GM18498 (cell line): ENCODE results near the gene UBXN10.
"Not testable (repeated sequence)": the region's sequence is repeated elsewhere in the genome, so short reads cannot be mapped to it uniquely, and the experiment has no call there.

Experiments
- ATAC-seq: cut with Tn5 transposase; IDR thresholded peaks from one replicate; pipeline ENCODE4 v1.9.1; 2021; ENCODE audit warnings: mild to moderate bottlenecking, moderate library complexity; ENCODE audit not compliant: unreplicated experiment

The UBXN10 gene

DNA sequence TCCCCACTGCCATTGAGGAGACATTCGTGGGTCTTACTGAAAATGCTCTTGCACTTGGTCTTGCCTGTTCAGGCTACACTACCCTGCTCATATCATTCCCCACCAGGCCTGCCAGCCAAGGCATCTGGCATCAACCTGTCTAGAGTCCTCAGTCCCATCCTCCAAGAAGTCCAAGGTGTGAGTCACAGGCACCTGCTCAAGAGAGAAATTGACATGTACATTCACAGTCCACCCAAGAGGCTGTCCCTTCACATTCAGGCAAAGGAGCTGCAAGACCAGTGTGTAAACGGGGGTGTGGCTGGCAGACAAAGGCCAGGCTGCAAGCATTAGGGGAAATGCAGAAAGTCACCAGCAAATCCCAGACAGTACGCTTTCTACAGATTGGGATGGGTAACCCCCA is 13.5 kb downstream of the UBXN10 start:
- ATAC-seq, result no peak

DNA sequence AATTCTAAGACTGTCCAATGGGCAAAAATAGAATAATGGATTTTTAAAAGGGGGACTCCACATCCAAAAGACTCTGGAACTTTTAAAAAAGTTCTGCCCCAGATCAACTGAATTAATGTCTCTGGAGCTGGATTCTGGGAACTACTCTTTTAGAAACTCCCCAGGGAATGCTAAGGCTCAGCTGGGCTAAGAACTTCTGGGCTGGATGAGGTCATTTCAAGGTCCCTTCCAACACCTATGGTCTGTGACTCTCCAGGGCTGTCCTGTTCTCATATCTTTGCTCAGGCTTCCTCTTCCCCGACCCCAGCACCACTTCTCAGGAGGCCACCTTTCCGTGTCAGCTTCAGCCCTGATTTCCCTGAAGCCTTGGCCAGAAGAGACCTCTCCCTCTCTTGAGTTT is 13.9 kb downstream of the UBXN10 start:
- ATAC-seq, result no peak

DNA sequence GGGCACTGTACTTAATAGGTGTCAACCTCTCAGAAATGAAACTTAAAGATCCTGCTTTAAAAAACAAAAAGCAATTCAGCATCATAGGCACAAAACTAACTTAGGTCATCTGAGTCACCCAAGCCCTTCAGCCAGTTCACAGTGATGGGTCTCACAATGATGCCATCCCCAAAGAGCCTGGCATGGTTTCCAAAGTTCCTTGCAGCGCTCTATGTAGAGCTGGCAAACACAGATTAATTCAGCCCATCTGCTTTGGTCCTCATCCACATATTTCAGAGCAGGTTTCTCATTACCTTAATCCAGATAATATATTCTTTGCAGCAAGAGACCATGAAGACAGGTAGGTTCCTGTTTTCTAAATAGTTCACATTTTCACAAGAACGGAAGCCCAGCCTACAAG is 15.1 kb downstream of the UBXN10 start:
- ATAC-seq, result no peak

DNA sequence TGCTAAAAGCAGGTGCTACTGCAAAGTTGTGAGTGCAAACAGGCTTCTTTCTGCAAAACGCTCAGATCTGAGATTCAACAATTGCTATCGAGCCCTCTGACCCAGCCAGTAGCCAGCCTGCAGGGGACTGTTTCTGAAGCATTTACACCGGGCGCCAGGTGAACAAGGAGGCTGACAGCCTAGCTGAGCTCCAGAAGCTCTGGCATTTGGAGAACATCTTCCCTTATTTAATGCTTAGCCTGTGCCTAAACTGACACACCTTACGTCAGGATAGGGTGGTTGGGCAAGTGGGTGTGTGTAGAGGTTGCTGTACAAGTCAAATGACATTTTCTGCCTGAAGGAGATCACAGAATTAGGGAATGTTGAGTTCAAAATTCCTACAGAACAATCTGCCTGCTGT is 16.3 kb downstream of the UBXN10 start:
- ATAC-seq, result no peak

DNA sequence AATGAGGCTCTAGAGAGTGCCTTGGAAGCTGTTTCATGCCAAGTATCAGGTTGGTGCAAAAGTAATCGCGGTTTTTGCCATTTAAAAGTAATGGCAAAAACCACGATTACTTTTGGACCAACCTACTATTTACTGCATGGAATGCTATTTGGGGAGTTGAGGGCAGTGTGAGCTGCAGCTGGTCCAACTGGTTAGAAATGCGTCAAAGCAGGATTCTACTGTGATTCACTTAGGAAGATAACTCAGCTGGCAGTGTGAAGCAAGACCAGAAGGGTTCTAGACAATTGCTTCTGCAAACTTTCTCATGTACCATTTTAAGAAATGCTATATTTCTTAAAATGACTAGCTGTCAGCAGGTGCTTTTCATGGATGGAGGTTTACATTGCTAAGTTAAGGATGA is 21.6 kb downstream of the UBXN10 start:
- ATAC-seq, result no peak

DNA sequence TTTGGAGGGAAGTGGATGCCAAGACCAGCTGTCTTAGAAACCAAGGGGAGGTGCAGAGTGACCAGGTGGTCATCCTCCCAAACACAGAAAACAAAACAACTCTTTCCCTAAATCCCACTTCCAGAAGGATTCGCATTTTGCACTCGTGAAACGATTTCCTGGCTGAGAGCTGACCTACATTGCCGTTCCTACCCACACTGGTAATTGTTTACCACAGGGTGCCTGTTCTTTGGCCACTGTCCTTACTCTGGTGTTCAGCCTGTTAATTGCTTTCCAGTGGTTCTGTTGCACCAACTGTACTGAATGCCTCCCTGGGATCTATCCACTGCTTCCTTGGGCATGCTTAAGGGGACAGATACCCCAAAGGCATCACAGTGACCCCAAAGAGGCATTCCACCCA is 23.6 kb downstream of the UBXN10 start:
- ATAC-seq, result no peak

DNA sequence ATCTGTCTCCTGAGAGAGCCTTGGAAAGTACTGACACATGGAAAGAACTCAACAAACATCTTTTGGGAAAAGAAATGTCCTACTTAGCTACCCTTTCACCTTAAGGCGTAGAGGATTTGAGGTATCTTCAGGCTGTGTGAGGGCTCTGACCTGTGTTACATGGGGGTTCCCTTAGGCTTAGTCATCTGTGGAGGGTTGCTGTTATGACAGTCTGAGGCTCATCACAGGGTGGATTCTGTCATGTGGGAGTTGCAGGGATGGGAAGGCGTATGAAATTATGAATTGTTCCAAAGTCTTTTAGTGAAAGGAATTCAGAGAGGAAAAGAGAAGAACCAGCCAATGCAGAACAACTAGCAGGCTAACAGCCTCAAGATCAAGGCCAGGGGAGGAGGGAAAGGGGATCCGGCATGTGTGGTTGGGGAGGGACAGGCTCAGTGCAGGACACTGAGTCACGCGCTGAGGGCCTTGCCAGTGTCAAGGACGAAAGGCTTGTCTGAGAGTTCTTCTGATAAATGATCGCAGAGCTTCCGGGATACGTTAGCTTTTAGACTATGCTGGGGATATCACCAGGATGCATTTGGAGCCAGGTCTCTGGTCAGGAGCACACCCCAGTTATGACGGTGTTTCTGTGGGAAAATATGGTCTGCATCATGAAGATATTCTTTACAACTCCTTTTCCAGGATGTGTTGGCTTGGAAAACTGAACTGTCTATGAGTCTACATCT is 25.0 kb downstream of the UBXN10 start:
- no peak for ATAC-seq

DNA sequence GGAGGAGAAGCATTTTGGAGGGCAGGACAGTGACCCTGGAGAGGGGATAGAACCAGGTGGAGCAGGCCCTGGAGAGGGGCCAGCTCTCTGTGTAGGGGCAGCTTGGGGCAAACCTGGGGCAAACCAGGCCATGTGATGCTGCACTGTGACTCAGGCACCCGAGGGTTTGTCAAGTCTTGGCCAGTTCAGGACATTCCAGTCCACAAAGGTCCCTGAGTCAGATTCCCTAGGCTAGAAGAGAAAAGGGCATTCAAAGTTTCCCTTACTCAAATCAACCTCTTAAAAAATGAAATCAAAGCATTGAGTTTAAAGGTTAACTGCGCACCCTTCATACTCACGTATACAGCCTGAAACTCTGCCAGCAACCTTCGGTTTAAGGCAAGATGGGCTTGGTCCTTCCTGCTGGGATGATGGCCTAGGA is 25.6 kb downstream of the UBXN10 start:
- no peak for ATAC-seq

DNA sequence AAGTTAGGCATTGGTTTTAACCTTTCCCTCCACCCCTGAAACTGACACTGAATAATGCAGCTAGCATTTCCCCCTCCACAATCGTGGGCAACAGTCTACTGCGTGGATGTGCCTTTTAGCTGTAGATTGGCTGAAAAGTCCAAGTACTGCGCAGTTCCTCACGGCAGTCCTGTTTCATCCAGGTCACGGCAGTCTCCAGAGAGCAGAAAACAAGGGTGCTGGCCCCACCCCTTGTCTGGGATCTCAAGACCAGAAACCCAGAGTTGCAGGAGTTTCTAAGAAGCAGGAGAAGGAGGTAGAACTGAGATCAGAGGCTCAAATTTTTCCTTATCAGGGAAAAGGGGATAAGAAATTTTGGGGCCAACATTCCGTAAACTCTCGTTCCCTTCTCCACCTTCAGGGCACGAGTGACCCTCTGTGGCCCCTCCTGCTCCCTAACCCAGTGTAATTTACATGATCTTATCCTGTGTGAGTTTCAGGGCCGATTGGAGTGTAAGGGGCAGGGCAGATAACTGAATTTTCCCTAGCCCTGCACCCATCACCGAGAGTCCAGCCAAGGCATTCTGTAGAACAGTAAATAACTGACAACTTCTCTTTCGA is 26.3 kb downstream of the UBXN10 start:
- ATAC-seq, result no peak

DNA sequence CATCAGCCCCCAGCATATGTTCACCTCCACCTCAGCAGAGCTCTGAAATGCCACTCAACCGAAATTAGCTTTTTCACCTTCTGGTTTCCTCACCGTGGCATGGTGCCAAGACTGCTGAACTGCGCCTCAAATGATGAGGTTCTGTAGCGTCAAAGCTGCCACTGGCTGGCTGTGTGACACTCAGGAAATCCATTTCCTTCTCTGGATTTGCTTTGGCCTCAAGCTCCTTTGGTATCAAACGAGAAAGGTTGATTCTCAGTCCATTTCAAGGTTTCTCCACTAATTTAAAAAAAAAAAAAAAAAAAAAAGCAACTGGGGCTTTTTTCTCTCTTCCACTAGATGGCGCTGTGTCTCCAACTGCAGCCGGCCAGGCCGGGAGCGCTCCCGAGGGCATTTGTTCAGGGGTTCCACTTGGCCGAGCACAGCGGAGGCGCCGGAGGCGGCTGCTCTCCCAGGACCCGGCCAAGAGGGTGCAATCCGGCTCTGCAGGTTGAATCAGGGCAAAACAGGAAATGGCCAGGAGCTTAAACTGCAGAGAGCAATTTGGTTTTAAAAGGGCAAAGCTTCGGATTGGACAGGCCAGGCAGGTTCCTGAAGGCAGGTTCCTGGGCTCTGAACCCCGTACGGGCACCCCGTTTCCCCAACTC is 26.9 kb downstream of the UBXN10 start:
- ATAC-seq, result no peak

DNA sequence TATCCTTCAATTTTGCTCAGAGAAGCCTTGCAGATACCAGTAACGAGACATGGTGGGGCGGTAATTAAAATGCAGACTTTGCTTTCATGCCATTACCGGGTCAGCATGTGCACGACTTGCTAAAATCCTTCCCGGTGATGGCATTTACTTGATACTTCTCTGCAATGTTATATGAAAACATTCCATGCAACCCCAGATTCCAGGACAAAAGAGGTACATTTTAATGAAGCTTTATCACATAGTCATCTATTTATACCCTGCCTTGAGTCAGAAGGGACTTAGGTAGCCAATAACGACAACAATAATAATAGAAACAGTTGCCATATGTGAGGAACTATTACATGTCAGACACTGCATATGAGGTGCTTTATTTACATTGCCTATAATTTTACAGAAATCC is 29.8 kb downstream of the UBXN10 start:
- no peak for ATAC-seq

DNA sequence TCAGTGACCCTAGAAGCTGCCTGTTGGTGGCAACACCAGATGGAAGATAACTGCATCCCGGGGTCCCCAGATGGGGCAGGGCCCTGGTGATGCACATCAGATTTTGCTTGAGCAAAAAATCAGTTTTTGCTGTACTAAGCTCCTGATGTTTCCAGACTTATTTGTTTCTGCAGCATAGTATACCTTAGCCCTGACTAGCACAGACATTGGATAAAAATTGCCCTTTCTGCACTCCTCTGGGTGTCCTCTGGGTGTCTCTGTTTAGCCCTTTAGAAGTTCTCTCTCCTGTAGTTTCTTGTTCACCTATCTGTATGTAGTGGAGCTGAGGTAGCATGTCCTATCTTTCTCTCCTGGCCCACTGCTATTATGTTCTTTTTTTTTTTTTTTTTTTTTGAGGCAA is 30.7 kb downstream of the UBXN10 start:
- ATAC-seq, result peak; percentile 53

DNA sequence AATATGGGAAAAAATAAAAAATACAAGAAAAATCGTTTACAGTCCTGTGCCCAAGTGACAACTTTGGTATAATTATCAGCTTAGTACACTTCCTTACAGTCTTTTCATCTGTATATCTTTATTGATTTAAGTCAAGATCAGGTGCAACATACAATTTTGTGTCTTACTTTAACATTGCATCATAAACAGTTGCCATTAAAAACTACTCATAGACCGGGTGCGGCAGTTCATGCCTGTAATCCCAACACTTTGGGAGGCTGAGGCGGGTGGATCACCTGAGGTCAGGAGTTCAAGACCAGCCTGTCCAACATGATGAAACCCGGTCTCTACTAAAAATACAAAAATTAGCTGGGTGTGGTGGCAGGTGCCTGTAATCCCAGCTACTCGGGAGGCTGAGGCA is 33.2 kb downstream of the UBXN10 start:
- ATAC-seq, result not testable (repeated sequence)

DNA sequence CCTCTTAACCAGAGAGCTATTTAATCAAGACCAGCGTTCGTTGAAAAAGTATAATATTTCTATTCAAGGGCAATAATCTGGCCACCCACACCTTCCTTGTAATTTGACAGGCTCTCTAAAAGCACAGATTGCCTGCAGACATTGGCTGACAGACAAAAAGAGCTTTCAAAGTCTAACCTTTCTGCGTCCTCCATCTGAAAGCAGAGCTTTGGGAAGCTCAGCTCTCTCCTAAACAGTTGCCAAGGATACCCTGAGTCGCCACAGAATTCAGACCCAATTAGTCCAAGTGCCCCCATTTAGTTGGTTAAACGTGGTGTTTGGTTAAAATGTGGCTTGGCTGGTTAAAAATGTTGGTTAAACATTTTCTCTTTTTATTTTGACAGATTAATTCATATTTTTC is 34.1 kb downstream of the UBXN10 start:
- no peak for ATAC-seq

DNA sequence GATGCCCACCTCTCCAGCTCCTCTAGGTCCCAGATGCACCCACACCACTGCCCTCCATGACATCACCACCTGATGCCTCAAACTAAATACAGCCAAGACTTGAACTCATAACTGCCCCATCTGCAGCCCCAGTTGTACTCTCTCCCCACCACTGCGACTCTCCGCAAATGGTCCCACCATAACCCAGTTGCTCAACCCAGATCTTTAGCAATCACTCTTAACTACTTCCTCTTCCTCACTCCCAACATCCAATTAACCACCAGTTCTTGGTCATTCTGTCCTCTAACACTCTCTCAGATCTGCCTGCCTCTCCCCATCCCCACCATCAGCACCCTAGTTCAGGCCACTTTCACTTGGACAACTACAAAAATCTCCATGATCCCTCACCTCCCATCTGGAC is 37.2 kb downstream of the UBXN10 start:
- no peak for ATAC-seq

DNA sequence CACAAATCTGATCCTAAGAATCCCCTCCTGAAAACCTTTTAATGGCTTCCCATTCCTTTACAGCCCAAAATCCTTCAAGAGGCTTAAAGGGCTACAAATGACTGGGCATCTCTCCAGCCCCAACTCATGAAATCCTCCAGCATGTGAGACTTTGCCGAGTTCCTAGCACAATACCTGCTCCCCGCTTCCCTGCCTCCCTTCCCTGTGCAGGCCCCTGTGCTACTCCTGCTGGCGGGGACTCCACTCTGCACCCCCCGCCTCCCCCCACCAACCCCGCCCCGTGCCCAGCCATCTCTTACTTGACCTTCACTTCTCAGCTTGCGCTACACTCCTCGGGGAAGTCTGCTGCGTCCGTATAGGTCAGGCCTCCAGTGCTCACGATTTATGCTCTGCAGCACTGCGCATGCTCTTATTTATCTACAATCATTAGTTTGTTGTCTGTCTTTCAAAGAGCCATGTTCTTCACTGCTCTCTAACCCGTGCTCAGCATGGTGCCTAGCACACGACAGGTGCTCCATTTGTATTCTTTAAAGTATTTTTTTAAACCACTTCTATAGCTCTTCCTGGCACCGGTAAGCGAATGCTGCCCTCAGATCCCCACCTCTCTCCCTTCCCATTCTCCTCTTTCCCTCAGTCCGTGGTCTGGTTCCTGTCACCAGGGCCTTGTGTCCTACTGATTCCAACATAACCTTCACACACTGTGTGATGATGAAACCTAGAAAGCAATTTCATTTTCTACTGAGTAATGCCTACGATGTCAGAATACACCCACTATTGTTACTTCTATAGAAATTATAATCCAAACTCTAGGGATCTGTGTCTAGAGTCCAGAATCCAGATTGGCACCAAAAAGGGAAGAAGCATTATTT is 37.9 kb downstream of the UBXN10 start:
- no peak for ATAC-seq

DNA sequence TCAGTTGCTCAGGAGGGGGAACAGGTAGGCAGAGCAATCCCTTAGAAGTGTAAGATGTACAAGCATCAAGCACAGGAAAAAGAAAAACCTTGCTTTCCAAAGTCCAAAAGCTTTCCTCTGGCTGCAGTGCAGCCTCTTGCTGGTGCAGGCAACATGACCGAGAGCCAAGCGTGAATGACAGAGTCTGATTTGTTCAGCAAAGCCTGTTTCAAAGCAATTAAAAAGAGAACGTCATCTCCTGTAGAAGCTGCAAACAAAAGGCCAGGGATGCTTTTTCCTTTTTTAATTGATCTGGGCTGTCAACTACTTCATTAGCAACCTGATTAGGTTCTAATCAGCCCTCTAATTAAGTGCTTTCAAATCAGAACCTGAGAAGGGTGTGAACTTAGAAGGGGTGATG is 38.6 kb downstream of the UBXN10 start:
- no peak for ATAC-seq

DNA sequence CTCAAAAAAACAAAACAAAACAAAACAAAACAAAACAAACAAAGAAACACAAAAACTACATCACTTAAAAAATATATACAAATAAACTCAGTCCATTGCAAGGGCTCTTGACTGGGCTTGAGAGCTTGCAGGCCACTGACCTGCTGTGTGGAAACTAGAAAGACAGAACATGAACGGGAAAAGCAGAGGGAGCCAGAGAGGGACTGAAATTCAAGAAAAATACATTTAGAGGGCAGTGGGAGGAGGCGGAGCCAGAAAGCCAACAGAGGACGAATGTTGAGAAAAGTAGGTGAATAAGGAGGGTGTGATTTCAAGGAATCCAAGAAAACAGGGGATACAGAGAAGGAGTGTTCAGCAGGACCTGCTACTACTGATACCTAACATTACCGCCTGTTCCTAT is 41.8 kb downstream of the UBXN10 start:
- no peak for ATAC-seq

DNA sequence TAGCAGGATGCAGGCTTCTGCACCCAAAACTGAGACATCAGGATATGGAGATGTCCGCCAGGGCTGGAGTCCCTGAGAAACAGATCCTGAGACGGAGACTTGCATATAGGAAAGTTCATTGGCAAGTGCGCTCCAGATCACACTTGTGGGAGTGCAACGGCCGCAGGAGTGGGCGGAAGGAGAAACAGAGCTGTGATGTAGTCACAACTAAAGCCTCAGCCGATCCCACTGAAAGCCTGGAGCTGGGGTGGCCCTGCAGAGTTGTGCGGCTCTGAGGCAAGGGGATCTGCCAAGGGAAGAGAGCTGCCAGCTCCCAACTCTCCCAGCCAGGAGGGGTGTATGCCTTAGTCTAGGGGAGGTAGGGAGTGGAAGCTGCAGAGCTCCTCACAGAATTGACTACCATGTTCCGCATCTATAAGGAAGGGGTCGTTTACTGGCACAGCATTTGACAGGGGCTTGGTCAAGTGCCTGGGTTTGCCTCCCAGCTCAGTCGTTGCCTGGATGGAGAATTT is 42.5 kb downstream of the UBXN10 start:
- ATAC-seq, result no peak

DNA sequence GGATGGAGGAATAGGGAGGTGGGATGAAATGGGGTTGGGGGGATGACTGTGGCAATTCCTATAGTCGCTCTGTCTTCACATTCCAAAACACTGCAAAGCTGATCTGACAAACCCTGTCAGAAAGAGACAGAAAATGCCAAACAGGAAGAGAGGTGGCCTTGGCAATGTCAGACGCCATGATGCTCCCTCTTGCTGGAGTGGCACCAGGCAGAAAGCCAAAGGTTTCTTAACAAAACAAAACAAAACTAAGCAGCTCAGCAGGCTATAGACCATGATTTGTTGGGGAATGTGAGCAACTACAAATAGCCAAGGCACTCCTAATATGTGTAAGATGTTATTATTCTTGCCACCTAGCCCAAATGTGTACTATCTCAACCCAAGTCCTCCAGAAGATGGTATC is 43.3 kb downstream of the UBXN10 start:
- ATAC-seq, result no peak

DNA sequence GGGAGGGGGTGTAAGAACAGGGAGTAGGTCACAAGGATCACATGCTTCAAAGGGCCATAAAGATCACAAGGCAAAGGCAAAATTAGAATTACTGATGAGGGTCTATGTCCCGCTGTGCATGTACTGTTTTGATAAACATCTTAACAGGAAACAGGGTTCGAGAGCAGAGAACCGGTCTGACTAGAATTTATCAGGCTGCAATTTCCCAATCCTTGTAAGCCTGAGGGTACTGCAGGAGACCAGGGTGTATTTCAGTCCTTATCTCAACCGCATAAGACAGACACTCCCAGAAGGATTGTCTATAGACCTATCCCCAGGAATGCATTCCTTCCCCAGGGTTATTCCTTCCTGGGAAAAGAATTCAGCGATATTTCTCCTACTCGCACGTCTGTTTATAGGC is 46.7 kb downstream of the UBXN10 start:
- not testable (repeated sequence) for ATAC-seq
